H1 (cell line): Measurements from ENCODE around the gene LACTB.

Experiments used
- CEBPB ChIP-seq: IDR thresholded peaks from 2 replicates; pipeline ENCODE4 v1.6.1; 2012; ENCODE audit warnings: low read depth, low read length
- CTCF ChIP-seq, 3 experiments: IDR thresholded peaks; 1 replicate in 2 of 3; 2 replicates in 1 of 3; pipeline versions ENCODE4 v1.5.1 to v1.6.1; 2011; ENCODE audit warnings: low read length in 3 of 3, mild to moderate bottlenecking in 3 of 3, inconsistent platforms in 2 of 3, low read depth in 1 of 3, moderate library complexity in 1 of 3; ENCODE audit not compliant: insufficient read depth in 1 of 3; ENCODE audit errors: control extremely low read depth in 1 of 3
- EGR1 ChIP-seq: IDR thresholded peaks from 2 replicates; pipeline ENCODE4 v1.6.1; 2011; ENCODE audit warnings: low read depth, low read length, borderline replicate concordance
- EP300 ChIP-seq, 2 experiments: IDR thresholded peaks; 1 replicate in 1 of 2; 2 replicates in 1 of 2; pipeline ENCODE4 v1.6.1; 2011 to 2012; ENCODE audit warnings: low read depth in 2 of 2, low read length in 2 of 2, mild to moderate bottlenecking in 2 of 2, borderline replicate concordance in 1 of 2, inconsistent platforms in 1 of 2, moderate library complexity in 1 of 2
- EZH2 ChIP-seq: fragments of 200-600 bp; sonication (generic); IDR thresholded peaks from 2 replicates; pipeline ENCODE4 v1.7.1; 2012; ENCODE audit warnings: low read depth, mild to moderate bottlenecking, moderate library complexity, low read length, inconsistent platforms; ENCODE audit not compliant: severe bottlenecking
- GABPA ChIP-seq: IDR thresholded peaks from 2 replicates; pipeline ENCODE4 v1.6.1; 2011; ENCODE audit warnings: mild to moderate bottlenecking, low read length, moderate library complexity, borderline replicate concordance; ENCODE audit not compliant: insufficient read depth
- POLR2A ChIP-seq, 2 experiments: IDR thresholded peaks; 1 replicate in 1 of 2; 2 replicates in 1 of 2; pipeline ENCODE4 v1.6.1; 2011; ENCODE audit warnings: low read depth in 2 of 2, low read length in 2 of 2, mild to moderate bottlenecking in 2 of 2; ENCODE audit errors: control extremely low read depth in 1 of 2
- POLR2AphosphoS5 ChIP-seq: IDR thresholded peaks from 2 replicates; pipeline ENCODE4 v1.6.1; 2011; ENCODE audit warnings: low read depth, low read length
- SIRT6 ChIP-seq: IDR thresholded peaks from one replicate; pipeline ENCODE4 v1.7.1; 2012; ENCODE audit warnings: low read length, inconsistent platforms
- SP2 ChIP-seq: IDR thresholded peaks from 2 replicates; pipeline ENCODE4 v1.6.1; 2012; ENCODE audit warnings: mild to moderate bottlenecking, low read length, inconsistent platforms
- TAF1 ChIP-seq: IDR thresholded peaks from 2 replicates; pipeline ENCODE4 v1.6.1; 2011; ENCODE audit warnings: mild to moderate bottlenecking, low read depth, low read length

DNA sequence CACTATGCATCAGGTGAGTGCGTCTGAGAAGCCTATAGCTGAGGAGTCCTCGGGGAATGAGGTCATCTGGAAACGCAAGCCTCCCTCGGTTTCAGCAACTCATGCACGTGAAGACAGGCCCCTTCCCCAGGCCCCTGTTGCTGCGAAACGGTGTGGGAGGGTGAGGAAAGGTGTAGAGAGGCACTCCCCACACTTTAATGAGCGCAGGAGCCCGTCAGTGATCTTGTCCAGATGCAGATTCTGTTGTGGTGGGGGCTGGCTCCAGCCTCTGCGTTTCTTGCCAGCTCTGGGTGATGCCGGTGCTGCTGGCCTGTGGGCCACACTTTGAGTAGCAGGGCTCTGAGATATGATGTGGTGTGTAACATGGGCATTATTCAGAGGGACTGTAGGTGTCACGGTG, 38.6 kb upstream of the LACTB start:
- TF ChIP-seq CTCF (IDR thresholded peaks at IDR 0.05; ENCODE audit: control extremely low read depth in 1 of 3, insufficient read depth in 1 of 3, low read depth in 1 of 3, low read length in 3 of 3) (no peak), EP300 (IDR thresholded peaks at IDR 0.05; ENCODE audit: borderline replicate concordance in 1 of 2, low read depth in 2 of 2, low read length in 2 of 2) (no peak), SIRT6 (no peak), CEBPB (no peak), TAF1 (no peak), SP2 (no peak), EZH2 (no peak), POLR2A (IDR thresholded peaks at IDR 0.05; ENCODE audit: control extremely low read depth in 1 of 2, low read depth in 2 of 2, low read length in 2 of 2) (no peak), GABPA (no peak), POLR2AphosphoS5 (no peak), EGR1 (no peak)
